Psoas muscle (tissue), 8 donors: ENCODE measurements around the gene PCBD1. TPM values are rescaled to one million over a fixed set of nuclear protein-coding genes. Genes with fewer than 3 reads are reported as not detected.
A peak's percentile ranks its signal among the peaks of the same experiment; 100 is the strongest.

ENCODE experiments used
- ATAC-seq, 4 donors: fragments of 200-7000 bp; cut with Tn5 transposase; one replicate each; pipeline ENCODE4 v1.9.1; 2020; ENCODE audit warnings: moderate library complexity in 3 of 4, mild to moderate bottlenecking in 2 of 4
- DNase-seq, 2 donors: peaks; one replicate each; pipeline ENCODE4 v3.0.0-alpha.2; 2020
- H3K27ac ChIP-seq: fragments of 200-600 bp; one replicate; pipeline ENCODE4 v1.8.0; 2022
- H3K27me3 ChIP-seq, 3 donors: fragments of 200-600 bp in 1 of 3; one replicate each; pipeline versions ENCODE4 v1.6.1 to v1.8.0; 2013 to 2022; ENCODE audit warnings: low read length in 2 of 3, mild to moderate bottlenecking in 2 of 3, moderate library complexity in 1 of 3; ENCODE audit not compliant: insufficient read depth in 3 of 3
- H3K36me3 ChIP-seq, 2 donors: fragments of 200-600 bp in 1 of 2; one replicate each; pipeline versions ENCODE4 v1.6.1 to v1.8.0; 2013 to 2022; ENCODE audit warnings: low read depth in 1 of 2, mild to moderate bottlenecking in 1 of 2, moderate library complexity in 1 of 2; ENCODE audit not compliant: insufficient read depth in 1 of 2
- H3K4me1 ChIP-seq: fragments of 200-600 bp; one replicate; pipeline ENCODE4 v1.8.0; 2022
- H3K4me3 ChIP-seq: fragments of 200-600 bp; one replicate; pipeline ENCODE4 v1.8.0; 2022; ENCODE audit warnings: mild to moderate bottlenecking
- H3K9me3 ChIP-seq: fragments of 200-600 bp; one replicate; pipeline ENCODE4 v1.8.0; 2022
- CTCF ChIP-seq: fragments of 200-600 bp; IDR thresholded peaks from one replicate; pipeline ENCODE4 v1.8.0; 2022; ENCODE audit warnings: antibody characterized with exemption
- WGBS, 3 donors: extraction: QIAGEN DNeasy Blood & Tissue Kit; methylation state at CpG; one replicate each; pipeline versions ENCODE4 v1.1.6 to v1.1.7; 2013; 5-methylcytosine and 5-hydroxymethylcytosine counted together
- intact Hi-C, 2 donors: fragments of 100-400 bp; cut with DNase I; formaldehyde crosslinking; loops; one replicate each; pipeline versions ENCODE4 v1.11.0 to v1.14.2; 2022
- polyA plus RNA-seq, 3 donors: library from polyadenylated mRNA; stranded (reverse); fragments of 200-250 nt; gene quantifications; one replicate each; pipeline ENCODE4 v1.2.3, GENCODE V29; 2013
- total RNA-seq, 4 donors: library from RNA; stranded (reverse); fragmentation: NEBNext Ultra II Directional in 2 of 4; extraction: Animal tissue kit (Norgen Biotek cat#: 25700) in 2 of 4; gene quantifications; one replicate each; pipeline versions ENCODE4 v1.2.1 to v1.2.4, GENCODE V29; 2021 to 2023
- donor health status: healthy with polysubstance abuse.
- donor health status: DM: no; HTN: no; CAD: no; lungs with moderate emphysema.
- donor health status: Bipolar disorder and iron deficiency.
- donor health status: healthy.
- donor health status: DM: yes; HTN: yes; CAD: no.
- donor health status: DM: no; HTN: no; CAD: no.
- donor health status: DM: no; HTN: no; CAD: no.
- donor health status: DM: yes; HTN: yes; CAD: no.

The PCBD1 gene
- total and polyA plus RNA-seq, 7 donors = 53.9 to 133 (median 78.3) TPM

- WGBS, 3 donors = 70 to 72% (median 71%) methylated on average over 17 of the region's 17 CpGs
- Histone ChIP-seq H3K4me1 (no peaks in the 10 kb centered on the region), H3K4me3 (no peak overlapping the region), H3K9me3 (no peaks in the 10 kb centered on the region), H3K36me3 (no peaks in the 10 kb centered on the region), H3K27ac (no peak overlapping the region), H3K27me3 (no peaks in the 10 kb centered on the region)
- TF ChIP-seq CTCF = no peak
- no peak for ATAC-seq
- DNase-seq = no peak
- intact Hi-C loops = no loop called here
Observed at GRCh38 chr10:70930263-70931000, 42.1 kb upstream of the PCBD1 start.

GRCh38 chr10:70928140-70928539 lies 39.8 kb upstream of the PCBD1 start:
- ATAC-seq = no peak
- Histone ChIP-seq H3K36me3 (no peaks in the 10 kb centered on the region), H3K27me3 (no peaks in the 10 kb centered on the region), H3K4me3 (no peak overlapping the region), H3K27ac (no peak overlapping the region), H3K9me3 (no peaks in the 10 kb centered on the region), H3K4me1 (no peaks in the 10 kb centered on the region)
- no peak for TF ChIP-seq CTCF
- WGBS, 3 donors = 73 to 75% (median 74%) methylated on average over 8 of the region's 8 CpGs
- DNase-seq = no peak
- intact Hi-C loops = loop anchor here in 1 of 2 donors (5.0 kb wide), 1 partner anchor 279 kb away; no protein-coding TSS in a partner anchor

GRCh38 chr10:70927189-70927943 lies 39.0 kb upstream of the PCBD1 start:
- WGBS, 3 donors = 81 to 87% (median 84%) methylated on average over 13 of the region's 13 CpGs
- Histone ChIP-seq H3K27ac (no peak overlapping the region), H3K9me3 (no peaks in the 10 kb centered on the region), H3K36me3 (no peaks in the 10 kb centered on the region), H3K4me3 (no peak overlapping the region), H3K4me1 (no peaks in the 10 kb centered on the region), H3K27me3 (no peaks in the 10 kb centered on the region)
- DNase-seq (no peak), ATAC-seq (no peak)
- intact Hi-C loops = loop anchor here in 1 of 2 donors (5.0 kb wide), 1 partner anchor 280 kb away; no protein-coding TSS in a partner anchor
- TF ChIP-seq CTCF = no peak

- Histone ChIP-seq H3K27me3 (no peaks in the 10 kb centered on the region), H3K9me3 (no peaks in the 10 kb centered on the region), H3K36me3 (no peaks in the 10 kb centered on the region), H3K27ac (no peak overlapping the region), H3K4me1 (no peaks in the 10 kb centered on the region), H3K4me3 (no peak overlapping the region)
- DNase-seq (no peak), ATAC-seq (peak in 2 of 4 donors; percentile 22 to 26)
- 60 to 77% (median 64%) methylated on average over 18 of the region's 18 CpGs for WGBS, 3 donors
- intact Hi-C loops = loop anchor here in 1 of 2 donors (5.0 kb wide), 1 partner anchor 281 kb away; no protein-coding TSS in a partner anchor
- TF ChIP-seq CTCF = no peak
Observed at GRCh38 chr10:70926226-70927000, 38.0 kb upstream of the PCBD1 start.
